Kidney (tissue), 14 donors: ENCODE results near the gene GDF10. TPM values are rescaled to one million over a fixed set of nuclear protein-coding genes. Genes with fewer than 3 reads are reported as not detected.
A peak's percentile ranks its signal among the peaks of the same experiment; 100 is the strongest.

Source experiments
- DNase-seq, 5 donors: peaks; one replicate each; pipeline ENCODE4 v3.0.0-alpha.2; 2013 to 2020
- FAIRE-seq: peaks from 2 replicates; lab custom pipeline; 2012; peaks lifted over from hg19 to GRCh38; lab: Jason Lieb, UNC
- H3K27ac ChIP-seq, 2 donors: one replicate each; pipeline ENCODE4 v1.7.0; 2013; ENCODE audit warnings: low read depth in 2 of 2, low read length in 2 of 2, inconsistent platforms in 1 of 2
- H3K27me3 ChIP-seq: one replicate; pipeline ENCODE4 v1.7.1; 2013; ENCODE audit warnings: low read length, inconsistent platforms; ENCODE audit not compliant: control insufficient read depth, insufficient read depth
- H3K36me3 ChIP-seq, 3 donors: one replicate each; pipeline versions ENCODE4 v1.7.0 to v1.7.1; 2013; ENCODE audit warnings: low read length in 3 of 3, control low read depth in 1 of 3, inconsistent platforms in 1 of 3; ENCODE audit not compliant: insufficient read depth in 3 of 3, control insufficient read depth in 2 of 3
- H3K4me1 ChIP-seq, 3 donors: one replicate each; pipeline versions ENCODE4 v1.7.0 to v1.7.1; 2013; ENCODE audit warnings: low read length in 3 of 3, inconsistent platforms in 1 of 3, low read depth in 1 of 3; ENCODE audit not compliant: control insufficient read depth in 2 of 3, insufficient read depth in 2 of 3
- H3K4me3 ChIP-seq, 3 donors: one replicate each; pipeline versions ENCODE4 v1.7.0 to v1.8.1; 2013; ENCODE audit warnings: low read length in 3 of 3, control low read depth in 1 of 3, inconsistent platforms in 1 of 3
- H3K9ac ChIP-seq, 3 donors: one replicate each; pipeline versions ENCODE4 v1.7.0 to v1.7.1; 2013; ENCODE audit warnings: low read length in 3 of 3, control low read depth in 1 of 3, inconsistent platforms in 1 of 3
- H3K9me3 ChIP-seq, 3 donors: one replicate each; pipeline versions ENCODE4 v1.7.0 to v1.7.1; 2013; ENCODE audit warnings: low read length in 3 of 3, control low read depth in 1 of 3, inconsistent platforms in 1 of 3; ENCODE audit not compliant: control insufficient read depth in 2 of 3, insufficient read depth in 1 of 3
- CTCF ChIP-seq: IDR thresholded peaks from 3 replicates; pipeline ENCODE4 v1.5.1; 2012; ENCODE audit warnings: mild to moderate bottlenecking, moderate library complexity, borderline replicate concordance; ENCODE audit not compliant: insufficient read depth; ENCODE audit errors: extremely low read depth
- intact Hi-C: fragments of 100-400 bp; cut with DNase I; formaldehyde crosslinking; loops from one replicate; pipeline ENCODE4 v1.11.1; 2022
- polyA plus RNA-seq: library from polyadenylated mRNA; stranded (reverse); fragments of 350-450 nt; fragmentation: Illumina TruSeq; extraction: RNeasy Lipid Tissue Mini Kit (QIAGEN cat#74804); gene quantifications from one replicate; pipeline ENCODE4 v1.2.3, GENCODE V29; 2014; ENCODE audit warnings: low read depth, low replicate concordance; ENCODE audit not compliant: insufficient read depth
- total RNA-seq: library from RNA; stranded (reverse); fragmentation: NEBNext Ultra II Directional; extraction: Animal tissue kit (Norgen Biotek cat#: 25700); gene quantifications from one replicate; pipeline ENCODE4 v1.2.1, GENCODE V29; 2021
- donor health status: control.
- donor health status: control.
- donor health status: control.
- donor health status: control.
- donor health status: control.
- donor health status: DM: yes; HTN: yes; CAD: no.
- donor health status: Normal renal cell carcinoma (clear cell type).

Gene GDF10
- total and polyA plus RNA-seq, 2 donors from 2014 or later: 1.1 TPM; not detected in 1

GRCh38 chr10:47351899-47352815 is 52.2 kb downstream of the GDF10 start:
- peak in 1 of 5 donors; percentile 46 for DNase-seq
- Histone ChIP-seq H3K27ac (no peak overlapping the region), H3K9ac (no peak overlapping the region), H3K4me3 (no peak overlapping the region), H3K4me1 (no peaks in the 10 kb centered on the region), H3K27me3 (no peaks in the 10 kb centered on the region), H3K36me3 (no peaks in the 10 kb centered on the region), H3K9me3 (no peaks in the 10 kb centered on the region)
- FAIRE-seq: no peak
- TF ChIP-seq CTCF: no peak
- intact Hi-C loops: no loop called here

- H3K36me3 ChIP-seq: no peaks in the 10 kb centered on the region
- DNase-seq (peak in 1 of 5 donors; percentile 17), FAIRE-seq (no peak)
- H3K9me3 ChIP-seq: no peaks in the 10 kb centered on the region
- intact Hi-C loops: no loop called here
- no peak overlapping the region for H3K27ac ChIP-seq
- H3K4me3 ChIP-seq: no peak overlapping the region
- H3K27me3 ChIP-seq: no peaks in the 10 kb centered on the region
- H3K4me1 ChIP-seq: no peaks in the 10 kb centered on the region
- no peak overlapping the region for H3K9ac ChIP-seq
- no peak for TF ChIP-seq CTCF
Measured at GRCh38 chr10:47353351-47353750, 53.4 kb downstream of the GDF10 start.

- no peaks in the 10 kb centered on the region for H3K9me3 ChIP-seq
- intact Hi-C loops: no loop called here
- H3K4me3 ChIP-seq: no peak overlapping the region
- H3K36me3 ChIP-seq: no peaks in the 10 kb centered on the region
- no peak for FAIRE-seq
- TF ChIP-seq CTCF: peak; percentile 28
- DNase-seq: peak in 2 of 5 donors; percentile 26 to 43
- H3K9ac ChIP-seq: no peak overlapping the region
- no peak overlapping the region for H3K27ac ChIP-seq
- no peaks in the 10 kb centered on the region for H3K27me3 ChIP-seq
- no peaks in the 10 kb centered on the region for H3K4me1 ChIP-seq
Measured at GRCh38 chr10:47354165-47354564, 54.2 kb downstream of the GDF10 start.
